Measurements from ENCODE around the gene WDR48. TPM values are rescaled to one million over a fixed set of nuclear protein-coding genes. Genes with fewer than 3 reads are reported as not detected.

WDR48 gene
- total RNA-seq, result 10 to 100 TPM; 13.4 to 25.8 (median 16.6) TPM
- polyA plus RNA-seq, result 10 to 100 TPM in 1 of 2 donors, 1 to 10 TPM in 1; 6.3 to 14.7 TPM

DNA sequence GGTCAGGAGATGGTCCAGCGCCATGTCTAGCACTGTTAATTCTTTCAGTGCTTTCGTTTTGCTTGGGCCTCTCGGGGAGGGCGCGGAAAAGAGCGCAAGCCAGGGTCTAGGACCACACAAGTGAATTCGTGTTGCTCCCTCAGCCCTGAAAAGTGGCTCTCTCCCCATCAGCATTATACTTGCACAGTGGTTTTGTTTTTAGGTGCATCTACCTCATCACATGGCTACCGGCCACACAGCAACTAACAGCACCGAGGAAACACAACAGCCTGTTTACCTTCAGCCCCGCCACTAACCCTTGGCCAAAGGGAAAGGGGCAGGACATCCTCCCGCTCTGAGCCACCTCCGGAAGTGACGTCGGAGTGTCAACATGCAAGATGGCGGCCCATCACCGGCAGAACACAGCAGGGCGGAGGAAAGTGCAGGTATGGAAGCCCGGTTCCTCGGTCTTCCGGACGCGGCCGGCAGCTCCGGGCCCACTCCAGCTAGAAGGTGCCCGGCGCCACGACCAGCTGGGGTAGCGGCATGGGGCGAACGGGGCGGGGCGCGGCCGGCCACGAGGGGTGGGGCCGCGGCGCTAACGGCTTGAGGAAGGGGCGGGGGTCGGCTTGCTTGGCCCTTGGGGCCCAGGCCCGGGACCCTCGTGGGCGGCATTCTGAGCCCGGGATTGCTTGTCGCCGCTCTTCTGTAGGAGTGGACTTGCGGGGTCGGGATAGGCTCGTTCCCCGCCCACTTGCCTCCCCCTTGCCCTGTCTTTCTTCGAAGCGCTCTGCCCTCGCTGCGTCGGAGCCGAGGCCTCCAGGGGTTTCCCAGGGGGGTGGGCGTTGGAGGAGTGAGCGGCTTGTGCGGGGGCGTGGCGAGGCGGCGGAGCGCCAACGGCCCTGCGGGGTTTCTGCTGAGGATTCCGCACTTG lies at the start of gene WDR48, which contains the start of gene SCN11A:
Gene WDR48 (plus strand): TSS at position 368 of the 913 bp plus-strand sequence. CDS start 10 bp downstream, at position 378.
Gene SCN11A (minus strand): TSS at position 296 of the 913 bp plus-strand sequence. CDS start 101,582 bp downstream, outside the sequence.
- H3K27ac ChIP-seq, result peak within 1 kb of the TSS; percentile 76 to 90 (median 86)
- TF ChIP-seq, protein P1, sequence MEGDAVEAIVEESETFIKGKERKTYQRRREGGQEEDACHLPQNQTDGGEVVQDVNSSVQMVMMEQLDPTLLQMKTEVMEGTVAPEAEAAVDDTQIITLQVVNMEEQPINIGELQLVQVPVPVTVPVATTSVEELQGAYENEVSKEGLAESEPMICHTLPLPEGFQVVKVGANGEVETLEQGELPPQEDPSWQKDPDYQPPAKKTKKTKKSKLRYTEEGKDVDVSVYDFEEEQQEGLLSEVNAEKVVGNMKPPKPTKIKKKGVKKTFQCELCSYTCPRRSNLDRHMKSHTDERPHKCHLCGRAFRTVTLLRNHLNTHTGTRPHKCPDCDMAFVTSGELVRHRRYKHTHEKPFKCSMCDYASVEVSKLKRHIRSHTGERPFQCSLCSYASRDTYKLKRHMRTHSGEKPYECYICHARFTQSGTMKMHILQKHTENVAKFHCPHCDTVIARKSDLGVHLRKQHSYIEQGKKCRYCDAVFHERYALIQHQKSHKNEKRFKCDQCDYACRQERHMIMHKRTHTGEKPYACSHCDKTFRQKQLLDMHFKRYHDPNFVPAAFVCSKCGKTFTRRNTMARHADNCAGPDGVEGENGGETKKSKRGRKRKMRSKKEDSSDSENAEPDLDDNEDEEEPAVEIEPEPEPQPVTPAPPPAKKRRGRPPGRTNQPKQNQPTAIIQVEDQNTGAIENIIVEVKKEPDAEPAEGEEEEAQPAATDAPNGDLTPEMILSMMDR (IDR thresholded peaks at IDR 0.05), result no peak
- peak; percentile 90 to 97 (median 93) for DNase-seq
- FAIRE-seq, result peak; percentile 69
- H3K27me3 ChIP-seq, result no peaks in the 10 kb centered on the region
- WGBS, 2 donors, result 0 to 1% methylated on average over 55 to 68 of the region's 68 CpGs
- no peaks in the 10 kb centered on the region for H3K9me3 ChIP-seq
- no peaks in the 10 kb centered on the region for H3K36me3 ChIP-seq
- H3K4me3 ChIP-seq, result peak within 1 kb of the TSS; percentile 80 to 100 (median 96)
- ATAC-seq, result peak; percentile 99 to 100 (median 100)
- peaks cover 0 to 11% (median 0%) of the 10 kb centered on the region in 3 donors for H3K4me1 ChIP-seq
- intact Hi-C loops (cut with DNase I), result no loop called here

- DNase-seq (no peak), ATAC-seq (no peak), FAIRE-seq (no peak)
- no peaks in the 10 kb centered on the region for H3K36me3 ChIP-seq
- no peaks in the 10 kb centered on the region for H3K27me3 ChIP-seq
- H3K4me1 ChIP-seq, result peaks cover 0 to 7% (median 0%) of the 10 kb centered on the region in 3 donors
- intact Hi-C loops (cut with DNase I), result no loop called here
- no peaks in the 10 kb centered on the region for H3K9me3 ChIP-seq
- no peak overlapping the region for H3K4me3 ChIP-seq
- 48 to 60% methylated on average over 2 of the region's 2 CpGs for WGBS, 2 donors
- TF ChIP-seq, protein P1 (IDR thresholded peaks at IDR 0.05), result no peak
- H3K27ac ChIP-seq, result peak overlapping the region in 3 of 4 donors; percentile 18 to 40 (median 24)
Observed at GRCh38 chr3:39005295-39005694, 46.5 kb upstream of the WDR48 start.

- Histone ChIP-seq H3K9me3 (no peaks in the 10 kb centered on the region), H3K27ac (no peak overlapping the region), H3K36me3 (no peaks in the 10 kb centered on the region), H3K27me3 (no peaks in the 10 kb centered on the region), H3K4me3 (no peak overlapping the region), H3K4me1 (no peaks in the 10 kb centered on the region)
- TF ChIP-seq, protein P1 (IDR thresholded peaks at IDR 0.05), result no peak
- DNase-seq (no peak), ATAC-seq (no peak), FAIRE-seq (no peak)
- intact Hi-C loops (cut with DNase I), result no loop called here
- WGBS, 2 donors, result 60 to 61% methylated on average over 2 of the region's 2 CpGs
Observed at GRCh38 chr3:39011191-39011736, 40.6 kb upstream of the WDR48 start.

DNA sequence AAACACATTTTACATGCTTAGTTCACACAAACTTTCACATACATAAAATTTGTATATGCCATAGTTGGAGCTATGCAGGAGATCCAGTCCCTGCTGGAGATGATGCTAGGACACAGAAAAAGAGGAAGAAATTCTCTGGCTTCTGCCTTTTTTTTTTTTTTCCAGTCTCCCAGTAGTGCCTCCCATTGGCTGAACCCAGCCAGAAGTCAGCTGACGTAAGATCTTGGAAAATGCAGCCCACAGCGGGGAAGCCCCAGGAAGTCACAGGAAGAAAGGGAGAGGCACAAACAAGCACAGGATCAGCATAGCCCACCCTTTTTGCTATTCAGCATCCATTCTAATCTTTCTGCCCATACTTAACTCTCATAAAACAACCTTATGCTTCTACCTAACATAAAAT lies 38.5 kb upstream of the WDR48 start:
- Histone ChIP-seq H3K4me1 (no peaks in the 10 kb centered on the region), H3K27me3 (no peaks in the 10 kb centered on the region), H3K36me3 (no peaks in the 10 kb centered on the region), H3K4me3 (no peak overlapping the region), H3K27ac (no peak overlapping the region), H3K9me3 (no peaks in the 10 kb centered on the region)
- intact Hi-C loops (cut with DNase I), result no loop called here
- TF ChIP-seq, protein P1 (IDR thresholded peaks at IDR 0.05), result no peak
- FAIRE-seq, result no peak
- 82 to 86% methylated on average over 2 of the region's 2 CpGs for WGBS, 2 donors
- DNase-seq, result no peak
- ATAC-seq, result peak in 1 of 4 donors; percentile 36

All from pancreas (tissue), 10 donors.